ENCODE results near the gene HARBI1.

The HARBI1 gene

DNA sequence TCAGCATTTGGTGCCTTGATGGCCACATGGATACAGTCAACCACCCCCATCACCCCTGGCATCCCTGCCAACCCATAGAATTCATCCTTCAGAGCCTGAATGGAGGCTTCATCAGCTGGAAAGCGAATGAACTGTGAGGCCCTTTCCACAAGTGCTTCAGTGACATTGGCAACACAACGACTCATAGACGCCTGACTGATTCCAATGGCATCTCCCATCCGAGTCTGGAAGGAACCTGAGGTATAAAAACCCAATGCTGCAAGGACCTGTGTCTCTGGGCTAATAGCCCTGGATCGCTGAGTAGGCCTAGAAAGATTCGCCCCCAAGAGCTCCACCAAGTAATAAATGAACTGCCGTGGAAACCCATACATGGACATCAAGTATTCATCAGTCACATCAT is 1.3 kb downstream of the HARBI1 start:
- Histone ChIP-seq H3K9me2 (replicated peaks; ENCODE audit: control insufficient read depth, low read length) (no peaks in the 10 kb centered on the region), H3K4me1 (ENCODE audit: control insufficient read depth, low read length) (peaks cover 23% of the 10 kb centered on the region), H3K9me3 (ENCODE audit: control insufficient read depth, insufficient read depth, low read length) (no peaks in the 10 kb centered on the region), H3F3A (ENCODE audit: control insufficient read depth, insufficient read depth) (no peaks in the 10 kb centered on the region; the same call in 1 of the 2 replicates), H3K79me2 (ENCODE audit: control insufficient read depth, low read length) (peaks cover 48% of the 10 kb centered on the region), H3K36me3 (ENCODE audit: control insufficient read depth, low read length) (no peaks in the 10 kb centered on the region; the same call in 1 of the 2 replicates), H4K20me1 (ENCODE audit: control insufficient read depth, insufficient read depth, low read depth, low read length) (no peaks in the 10 kb centered on the region), H3K27ac (ENCODE audit: low read depth, low read length) (no peak overlapping the region), H3K27me3 (ENCODE audit: control insufficient read depth, low read length) (no peaks in the 10 kb centered on the region), H3K4me2 (ENCODE audit: low read length) (peak overlapping the region; percentile 78), H3K4me3 (ENCODE audit: low read length) (no peak overlapping the region)
- no peak for TF ChIP-seq EZH2phosphoT487 (IDR thresholded peaks at IDR 0.05; ENCODE audit: borderline replicate concordance, low read length)
- TF ChIP-seq, protein P1, sequence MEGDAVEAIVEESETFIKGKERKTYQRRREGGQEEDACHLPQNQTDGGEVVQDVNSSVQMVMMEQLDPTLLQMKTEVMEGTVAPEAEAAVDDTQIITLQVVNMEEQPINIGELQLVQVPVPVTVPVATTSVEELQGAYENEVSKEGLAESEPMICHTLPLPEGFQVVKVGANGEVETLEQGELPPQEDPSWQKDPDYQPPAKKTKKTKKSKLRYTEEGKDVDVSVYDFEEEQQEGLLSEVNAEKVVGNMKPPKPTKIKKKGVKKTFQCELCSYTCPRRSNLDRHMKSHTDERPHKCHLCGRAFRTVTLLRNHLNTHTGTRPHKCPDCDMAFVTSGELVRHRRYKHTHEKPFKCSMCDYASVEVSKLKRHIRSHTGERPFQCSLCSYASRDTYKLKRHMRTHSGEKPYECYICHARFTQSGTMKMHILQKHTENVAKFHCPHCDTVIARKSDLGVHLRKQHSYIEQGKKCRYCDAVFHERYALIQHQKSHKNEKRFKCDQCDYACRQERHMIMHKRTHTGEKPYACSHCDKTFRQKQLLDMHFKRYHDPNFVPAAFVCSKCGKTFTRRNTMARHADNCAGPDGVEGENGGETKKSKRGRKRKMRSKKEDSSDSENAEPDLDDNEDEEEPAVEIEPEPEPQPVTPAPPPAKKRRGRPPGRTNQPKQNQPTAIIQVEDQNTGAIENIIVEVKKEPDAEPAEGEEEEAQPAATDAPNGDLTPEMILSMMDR (IDR thresholded peaks at IDR 0.05; ENCODE audit: low read depth, low read length, poor library complexity, severe bottlenecking): no peak

DNA sequence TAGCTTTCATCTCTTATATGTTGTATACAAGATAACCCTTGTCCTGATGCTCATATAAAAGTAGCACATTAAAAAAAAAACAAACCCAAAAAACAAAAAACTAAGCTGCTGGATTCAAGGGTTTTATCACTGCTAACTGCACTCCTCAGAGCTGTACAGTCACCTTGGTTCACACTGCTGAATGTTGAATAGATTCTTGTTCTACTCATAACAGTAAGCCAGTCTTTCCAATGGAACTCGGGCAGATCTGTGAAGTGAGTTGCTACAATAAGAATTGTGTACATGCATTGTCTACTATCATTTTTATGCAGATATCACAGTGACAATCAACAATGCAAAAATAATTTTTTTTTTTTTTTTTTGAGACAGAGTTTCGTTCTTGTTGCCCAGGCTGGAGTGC is 4.7 kb downstream of the HARBI1 start:
- H3K36me3 ChIP-seq (ENCODE audit: control insufficient read depth, low read length): no peaks in the 10 kb centered on the region
- no peaks in the 10 kb centered on the region for H3K27me3 ChIP-seq (ENCODE audit: control insufficient read depth, low read length)
- peaks cover 12% of the 10 kb centered on the region for H3K4me1 ChIP-seq (ENCODE audit: control insufficient read depth, low read length)
- no peak overlapping the region for H3K4me2 ChIP-seq (ENCODE audit: low read length)
- no peak overlapping the region for H3K4me3 ChIP-seq (ENCODE audit: low read length)
- no peaks in the 10 kb centered on the region for H3K9me2 ChIP-seq (replicated peaks; ENCODE audit: control insufficient read depth, low read length)
- H3K9me3 ChIP-seq (ENCODE audit: control insufficient read depth, insufficient read depth, low read length): no peaks in the 10 kb centered on the region
- H4K20me1 ChIP-seq (ENCODE audit: control insufficient read depth, insufficient read depth, low read depth, low read length): no peaks in the 10 kb centered on the region
- TF ChIP-seq EZH2phosphoT487 (IDR thresholded peaks at IDR 0.05; ENCODE audit: borderline replicate concordance, low read length): no peak
- TF ChIP-seq, protein P1 (IDR thresholded peaks at IDR 0.05; ENCODE audit: low read depth, low read length, poor library complexity, severe bottlenecking): no peak
- H3F3A ChIP-seq (ENCODE audit: control insufficient read depth, insufficient read depth): no peaks in the 10 kb centered on the region
- peaks cover 16% of the 10 kb centered on the region for H3K79me2 ChIP-seq (ENCODE audit: control insufficient read depth, low read length)
- no peak overlapping the region for H3K27ac ChIP-seq (ENCODE audit: low read depth, low read length)

DNA sequence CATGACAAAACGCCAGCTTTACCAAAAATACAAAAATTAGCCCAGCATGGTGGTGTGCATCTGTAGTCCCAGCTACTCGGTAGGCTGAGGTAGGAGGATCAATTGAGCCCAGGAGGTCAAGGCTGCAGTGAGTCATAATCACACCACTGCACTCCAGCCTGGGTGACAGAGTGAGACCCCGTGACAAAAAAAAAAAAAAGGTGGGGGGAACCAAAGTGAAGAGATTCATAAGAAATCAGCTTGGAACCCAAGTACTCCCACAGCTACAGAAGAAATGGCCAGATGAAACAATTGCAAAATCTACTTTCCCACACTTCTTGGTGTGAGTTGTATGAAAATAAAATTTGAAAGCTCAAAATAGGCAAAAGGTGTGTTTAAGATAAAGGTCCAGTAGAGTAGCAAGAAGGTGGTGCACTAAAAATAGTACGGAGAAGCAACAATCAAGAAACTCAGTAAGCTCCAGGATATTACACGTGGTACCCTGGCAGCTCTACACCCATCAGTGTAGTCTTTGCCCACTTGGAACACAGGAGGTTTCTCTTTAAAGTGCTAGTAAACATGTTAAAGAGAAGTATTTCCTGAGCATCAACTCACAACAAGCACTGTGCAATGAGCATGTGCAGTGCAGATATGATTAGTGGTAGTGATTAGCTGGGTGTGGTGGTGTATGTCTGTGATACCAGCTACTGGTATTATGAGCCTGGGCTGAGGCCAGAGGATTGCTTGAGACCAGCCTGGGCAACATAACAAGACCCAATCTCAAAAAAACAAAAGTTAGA is 5.3 kb downstream of the HARBI1 start:
- no peak overlapping the region for H3K27ac ChIP-seq (ENCODE audit: low read depth, low read length)
- H3K4me2 ChIP-seq (ENCODE audit: low read length): no peak overlapping the region
- TF ChIP-seq, protein P1 (IDR thresholded peaks at IDR 0.05; ENCODE audit: low read depth, low read length, poor library complexity, severe bottlenecking): no peak
- no peak for TF ChIP-seq EZH2phosphoT487 (IDR thresholded peaks at IDR 0.05; ENCODE audit: borderline replicate concordance, low read length)
- H3K4me3 ChIP-seq (ENCODE audit: low read length): no peak overlapping the region
- H4K20me1 ChIP-seq (ENCODE audit: control insufficient read depth, insufficient read depth, low read depth, low read length): no peaks in the 10 kb centered on the region
- no peaks in the 10 kb centered on the region for H3F3A ChIP-seq (ENCODE audit: control insufficient read depth, insufficient read depth)
- H3K79me2 ChIP-seq (ENCODE audit: control insufficient read depth, low read length): peaks cover 14% of the 10 kb centered on the region
- no peaks in the 10 kb centered on the region for H3K27me3 ChIP-seq (ENCODE audit: control insufficient read depth, low read length)
- no peaks in the 10 kb centered on the region for H3K36me3 ChIP-seq (ENCODE audit: control insufficient read depth, low read length)
- H3K9me2 ChIP-seq (replicated peaks; ENCODE audit: control insufficient read depth, low read length): no peaks in the 10 kb centered on the region
- H3K9me3 ChIP-seq (ENCODE audit: control insufficient read depth, insufficient read depth, low read length): no peaks in the 10 kb centered on the region
- H3K4me1 ChIP-seq (ENCODE audit: control insufficient read depth, low read length): peaks cover 12% of the 10 kb centered on the region

All from DOHH2 (cell line).